LNCaP clone FGC (cell line): Measurements from ENCODE around the gene MFGE8.

Experiments used
- DNase-seq: peaks from one replicate; pipeline ENCODE4 v3.0.0-alpha.2; 2011; ENCODE audit warnings: low read depth
- H3K4me3 ChIP-seq: 2 replicates; pipeline ENCODE4 v1.5.1; 2011; ENCODE audit warnings: mild to moderate bottlenecking, low read depth, low read length, control low read depth
- CTCF ChIP-seq: IDR thresholded peaks from 2 replicates; pipeline ENCODE4 v1.5.1; 2012; ENCODE audit warnings: mild to moderate bottlenecking; ENCODE audit not compliant: control insufficient read depth, insufficient read depth; ENCODE audit errors: extremely low read depth

The MFGE8 gene

DNA sequence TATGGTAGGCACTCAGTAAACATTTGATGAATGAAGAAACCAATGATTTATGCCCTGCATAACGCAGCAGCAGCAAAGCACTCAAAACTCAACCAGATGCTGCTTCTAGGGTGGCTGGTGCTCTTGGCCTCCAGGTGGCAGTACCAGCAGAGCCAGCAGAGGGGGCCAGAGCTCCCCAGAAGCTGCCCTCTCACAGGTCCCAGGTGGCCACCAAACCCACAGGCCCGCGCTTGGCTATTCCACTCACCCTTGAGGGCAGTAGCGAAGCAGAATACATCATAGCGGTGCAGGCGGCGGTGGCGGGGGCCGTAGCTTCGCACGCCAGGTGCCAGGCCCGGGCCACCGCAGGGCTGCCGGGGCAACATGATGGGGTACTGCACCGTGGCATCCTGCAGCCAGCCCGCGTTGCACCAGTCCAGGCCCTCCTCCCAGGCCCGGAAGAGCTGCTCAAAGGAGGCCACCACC is 34.4 kb downstream of the MFGE8 start:
- no peak for DNase-seq
- no peak overlapping the region for H3K4me3 ChIP-seq

DNA sequence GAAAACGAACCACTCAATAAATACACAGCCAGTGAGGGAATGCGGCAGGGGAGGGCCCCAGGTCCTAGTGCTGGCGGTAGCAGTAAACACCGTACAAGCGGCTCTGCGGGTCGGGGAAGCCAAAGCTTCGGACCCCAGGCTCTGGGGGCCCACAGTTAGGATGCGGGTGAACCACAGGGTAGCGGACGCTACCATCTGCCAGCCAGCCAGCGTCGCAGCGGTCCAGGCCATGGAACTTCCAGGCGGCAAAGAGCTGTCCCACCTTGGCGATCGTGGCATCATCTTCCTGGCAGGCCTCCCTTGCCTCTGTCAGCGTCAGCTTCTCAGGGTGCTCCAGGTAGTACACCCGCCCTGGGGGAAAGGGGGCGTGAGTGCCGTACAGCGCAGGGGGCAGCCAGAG is 35.3 kb downstream of the MFGE8 start:
- no peak overlapping the region for H3K4me3 ChIP-seq
- no peak for DNase-seq
- no peak for TF ChIP-seq CTCF

More for the DNA sequence above, 34.4 kb downstream of the MFGE8 start:
- peak; percentile 75 for TF ChIP-seq CTCF

DNA sequence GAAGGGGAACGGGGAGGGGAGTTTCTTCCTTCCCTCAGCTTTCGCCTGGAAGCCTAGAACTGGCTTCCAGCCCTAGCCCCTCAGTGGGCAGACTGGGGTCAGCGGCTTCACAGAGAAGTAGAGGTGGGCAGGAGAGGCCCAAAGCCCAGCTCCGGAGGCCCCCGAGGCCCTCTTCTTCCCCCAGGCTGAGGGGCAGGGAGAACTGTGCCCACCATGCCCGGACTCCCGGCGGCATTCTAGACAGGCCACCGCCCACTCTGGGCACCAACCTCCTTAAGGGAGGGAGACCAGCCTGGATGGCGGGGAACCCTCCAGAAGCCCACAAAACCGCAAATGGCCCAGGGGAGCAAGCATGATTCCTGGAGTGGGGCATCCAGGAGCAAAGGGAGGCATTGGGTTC is 35.8 kb downstream of the MFGE8 start:
- no peak for TF ChIP-seq CTCF
- no peak overlapping the region for H3K4me3 ChIP-seq
- DNase-seq = no peak

DNA sequence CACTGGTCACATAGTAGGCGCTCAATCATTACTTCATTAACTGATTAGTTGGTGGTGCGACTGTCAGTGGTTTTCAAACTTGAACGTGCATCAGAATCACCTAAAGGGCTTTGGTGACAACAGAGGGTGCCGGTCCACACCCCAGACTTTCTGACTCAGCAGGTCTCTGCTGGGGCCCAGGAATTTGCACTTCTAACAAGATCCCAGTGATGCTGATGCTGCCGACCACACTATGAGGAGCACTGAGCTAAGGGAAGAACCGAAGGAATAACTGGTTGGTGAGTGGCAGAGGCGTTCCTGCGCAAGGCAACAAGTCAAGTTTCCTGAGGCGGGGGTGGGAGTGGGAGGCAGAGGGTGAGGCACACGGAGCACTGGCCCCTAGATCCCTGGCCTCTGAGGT is 36.6 kb downstream of the MFGE8 start:
- no peak overlapping the region for H3K4me3 ChIP-seq
- TF ChIP-seq CTCF = no peak
- DNase-seq = no peak

- DNase-seq = no peak
- no peak for TF ChIP-seq CTCF
- no peak overlapping the region for H3K4me3 ChIP-seq
These were observed 38.5 kb downstream of the MFGE8 start for GRCh38 chr15:88874684-88875083.

DNA sequence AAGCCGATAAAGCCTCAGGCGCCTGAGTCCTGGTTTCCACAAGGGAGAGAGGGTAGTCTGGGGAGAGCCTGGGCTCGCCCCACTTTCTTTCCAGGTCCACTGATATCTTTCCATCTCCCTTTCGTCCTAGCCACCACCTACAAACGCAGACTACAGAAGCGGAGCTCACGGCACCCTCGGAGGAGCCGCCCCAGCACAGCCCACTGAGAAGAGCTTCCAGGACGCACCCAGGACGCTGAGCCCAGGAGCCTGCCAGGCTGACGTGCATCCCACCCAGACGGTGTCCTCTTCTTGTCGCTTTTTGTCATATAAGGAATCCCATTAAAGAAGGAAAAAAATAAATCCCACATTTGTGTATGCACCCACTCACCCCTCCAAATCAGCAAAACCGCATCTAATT is 38.9 kb downstream of the MFGE8 start:
- no peak for TF ChIP-seq CTCF
- H3K4me3 ChIP-seq = no peak overlapping the region
- no peak for DNase-seq

DNA sequence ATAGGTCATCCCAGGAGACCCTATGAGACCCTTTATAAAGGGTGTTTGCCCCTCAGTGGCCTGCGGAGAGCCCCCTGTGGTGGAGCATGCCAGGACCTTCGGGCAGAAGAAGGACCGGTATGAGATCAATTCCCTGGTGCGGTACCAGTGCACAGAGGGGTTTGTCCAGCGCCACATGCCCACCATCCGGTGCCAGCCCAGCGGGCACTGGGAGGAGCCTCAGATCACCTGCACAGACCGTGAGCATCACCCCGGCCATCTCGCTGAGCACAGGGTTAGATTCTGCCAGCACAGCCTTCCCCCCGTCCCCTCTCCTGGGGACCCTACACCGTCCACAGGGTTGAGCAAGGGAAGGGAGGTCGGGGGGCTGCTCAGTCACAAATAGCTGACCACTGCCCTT is 39.4 kb downstream of the MFGE8 start:
- no peak for TF ChIP-seq CTCF
- no peak for DNase-seq
- H3K4me3 ChIP-seq = no peak overlapping the region
